GM12801 (cell line): ENCODE results near the gene CAMSAP3.

Source experiments
- CTCF ChIP-seq: IDR thresholded peaks from one replicate; pipeline ENCODE4 v1.5.1; 2011; ENCODE audit warnings: control low read depth; ENCODE audit not compliant: insufficient read length; ENCODE audit errors: extremely low read depth

The CAMSAP3 gene

GRCh38 chr19:7631577-7631976, 35.9 kb downstream of the CAMSAP3 start:
- no peak for TF ChIP-seq CTCF

- no peak for TF ChIP-seq CTCF
These were observed 36.9 kb downstream of the CAMSAP3 start for GRCh38 chr19:7632340-7633203.

GRCh38 chr19:7633698-7634097, 38.0 kb downstream of the CAMSAP3 start, which contains the start of gene PCP2:
Gene PCP2 (minus strand): TSS chr19:7633719. CDS start chr19:7633457, 262 bp downstream.
- no peak for TF ChIP-seq CTCF

- TF ChIP-seq CTCF, result no peak
These were observed 40.0 kb downstream of the CAMSAP3 start for GRCh38 chr19:7635670-7636069.

GRCh38 chr19:7636317-7636690, 40.6 kb downstream of the CAMSAP3 start:
- TF ChIP-seq CTCF, result no peak

- TF ChIP-seq CTCF, result no peak
These were observed 41.2 kb downstream of the CAMSAP3 start, which contains the start of gene STXBP2 for GRCh38 chr19:7636691-7637373. Gene STXBP2 (plus strand): TSS chr19:7637110. CDS start chr19:7637150, 40 bp downstream.

GRCh38 chr19:7637374-7638256, 42.0 kb downstream of the CAMSAP3 start:
- TF ChIP-seq CTCF, result no peak
